ENCODE data around the gene MESP2. TPM values are rescaled to one million over a fixed set of nuclear protein-coding genes. Genes with fewer than 3 reads are reported as not detected.

MESP2 gene
- total RNA-seq, 1 experiment from 2014 or later: 0.70 TPM

DNA sequence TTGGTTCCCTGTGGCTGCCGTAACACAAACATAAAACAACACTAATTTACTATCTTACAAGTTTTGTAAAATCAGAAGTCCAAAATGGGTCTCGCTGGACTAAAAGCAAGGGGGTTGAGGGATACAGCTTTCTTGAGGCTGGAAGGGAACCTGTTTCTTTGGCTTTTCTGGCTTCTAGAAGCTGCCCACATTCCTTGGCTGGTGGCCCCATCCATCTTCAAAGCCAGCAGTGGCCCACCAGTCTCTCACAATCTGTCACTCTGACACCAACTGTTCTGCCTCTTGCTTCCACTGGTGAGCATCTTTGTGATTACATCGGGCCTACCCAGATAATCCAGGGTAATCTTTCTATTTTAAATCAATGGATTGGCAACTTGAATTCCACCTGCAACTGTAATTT is 39.6 kb downstream of the MESP2 start:
- intact Hi-C loops (cut with micrococcal nuclease; ENCODE audit: unreplicated experiment): no loop called here

DNA sequence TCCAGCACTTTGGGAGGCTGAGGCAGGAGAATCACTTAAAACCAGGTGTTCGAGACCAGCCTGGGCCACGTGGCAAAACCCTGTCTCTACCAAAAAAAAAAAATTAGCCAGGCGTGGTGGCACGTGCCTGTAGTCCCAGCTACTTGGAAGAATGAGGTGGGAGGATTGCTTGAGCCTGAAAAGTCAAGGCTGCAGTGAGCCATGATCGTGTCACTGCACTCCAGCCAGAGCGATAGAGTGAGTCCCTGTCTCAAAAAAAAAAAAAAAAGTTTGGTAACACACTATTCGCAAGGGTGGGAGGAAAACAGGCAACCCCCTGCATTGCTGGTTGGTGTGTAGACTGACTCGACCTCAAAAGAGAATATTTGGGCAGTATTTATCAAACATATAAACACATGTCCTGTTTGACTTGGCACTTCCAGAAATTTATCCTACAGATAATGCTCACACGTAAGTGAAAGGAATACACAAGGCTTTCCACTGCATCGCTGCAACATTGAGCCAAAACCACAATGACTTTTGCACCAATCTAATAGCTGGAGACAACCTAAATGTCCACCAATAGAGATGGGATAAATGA is 41.7 kb downstream of the MESP2 start:
- Mint-ChIP-seq H3K4me1 (ENCODE audit: low read depth, unreplicated experiment) (no peaks in the 10 kb centered on the region), H3K27ac (ENCODE audit: unreplicated experiment) (no peak overlapping the region), H3K4me3 (ENCODE audit: unreplicated experiment) (no peak overlapping the region), H3K27me3 (ENCODE audit: insufficient read depth, unreplicated experiment) (no peaks in the 10 kb centered on the region), H3K9me3 (ENCODE audit: unreplicated experiment) (no peaks in the 10 kb centered on the region), H3K36me3 (ENCODE audit: insufficient read depth, unreplicated experiment) (no peaks in the 10 kb centered on the region)
- no peak for DNase-seq
- intact Hi-C loops (cut with micrococcal nuclease; ENCODE audit: unreplicated experiment): no loop called here
- BruUV-seq (replicated peaks): no TSS peak
- Histone ChIP-seq H3K27me3 (replicated peaks; ENCODE audit: control insufficient read depth, insufficient read depth, low read length) (no peaks in the 10 kb centered on the region), H3K9me3 (peaks cover 8% of the 10 kb centered on the region), H3K36me3 (ENCODE audit: control insufficient read depth, insufficient read depth, low read length) (no peaks in the 10 kb centered on the region), H3K4me3 (ENCODE audit: low read depth, low read length) (no peak overlapping the region), H3K4me1 (no peaks in the 10 kb centered on the region)
- TF ChIP-seq, protein P1, sequence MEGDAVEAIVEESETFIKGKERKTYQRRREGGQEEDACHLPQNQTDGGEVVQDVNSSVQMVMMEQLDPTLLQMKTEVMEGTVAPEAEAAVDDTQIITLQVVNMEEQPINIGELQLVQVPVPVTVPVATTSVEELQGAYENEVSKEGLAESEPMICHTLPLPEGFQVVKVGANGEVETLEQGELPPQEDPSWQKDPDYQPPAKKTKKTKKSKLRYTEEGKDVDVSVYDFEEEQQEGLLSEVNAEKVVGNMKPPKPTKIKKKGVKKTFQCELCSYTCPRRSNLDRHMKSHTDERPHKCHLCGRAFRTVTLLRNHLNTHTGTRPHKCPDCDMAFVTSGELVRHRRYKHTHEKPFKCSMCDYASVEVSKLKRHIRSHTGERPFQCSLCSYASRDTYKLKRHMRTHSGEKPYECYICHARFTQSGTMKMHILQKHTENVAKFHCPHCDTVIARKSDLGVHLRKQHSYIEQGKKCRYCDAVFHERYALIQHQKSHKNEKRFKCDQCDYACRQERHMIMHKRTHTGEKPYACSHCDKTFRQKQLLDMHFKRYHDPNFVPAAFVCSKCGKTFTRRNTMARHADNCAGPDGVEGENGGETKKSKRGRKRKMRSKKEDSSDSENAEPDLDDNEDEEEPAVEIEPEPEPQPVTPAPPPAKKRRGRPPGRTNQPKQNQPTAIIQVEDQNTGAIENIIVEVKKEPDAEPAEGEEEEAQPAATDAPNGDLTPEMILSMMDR (IDR thresholded peaks at IDR 0.05; ENCODE audit: insufficient read depth in 1 of 2, low read depth in 1 of 2, low read length in 1 of 2, severe bottlenecking in 1 of 2, unreplicated experiment in 1 of 2): no peak
- POLR2A ChIA-PET: no interaction called here
- CTCF ChIA-PET: no interaction called here

More for the DNA sequence above, 39.6 kb downstream of the MESP2 start:
- Histone ChIP-seq H3K4me3 (ENCODE audit: low read depth, low read length) (no peak overlapping the region), H3K9me3 (peaks cover 8% of the 10 kb centered on the region), H3K36me3 (ENCODE audit: control insufficient read depth, insufficient read depth, low read length) (no peaks in the 10 kb centered on the region), H3K4me1 (no peaks in the 10 kb centered on the region), H3K27me3 (replicated peaks; ENCODE audit: control insufficient read depth, insufficient read depth, low read length) (no peaks in the 10 kb centered on the region)
- Mint-ChIP-seq H3K36me3 (ENCODE audit: insufficient read depth, unreplicated experiment) (no peaks in the 10 kb centered on the region), H3K9me3 (ENCODE audit: unreplicated experiment) (no peaks in the 10 kb centered on the region), H3K4me3 (ENCODE audit: unreplicated experiment) (no peak overlapping the region), H3K4me1 (ENCODE audit: low read depth, unreplicated experiment) (no peaks in the 10 kb centered on the region), H3K27me3 (ENCODE audit: insufficient read depth, unreplicated experiment) (no peaks in the 10 kb centered on the region), H3K27ac (ENCODE audit: unreplicated experiment) (no peak overlapping the region)
- ChIA-PET POLR2A (no interaction called here), CTCF (no interaction called here)
- TF ChIP-seq, protein P1 (IDR thresholded peaks at IDR 0.05; ENCODE audit: insufficient read depth in 1 of 2, low read depth in 1 of 2, low read length in 1 of 2, severe bottlenecking in 1 of 2, unreplicated experiment in 1 of 2): no peak
- DNase-seq: no peak
- no TSS peak for BruUV-seq (replicated peaks)

DNA sequence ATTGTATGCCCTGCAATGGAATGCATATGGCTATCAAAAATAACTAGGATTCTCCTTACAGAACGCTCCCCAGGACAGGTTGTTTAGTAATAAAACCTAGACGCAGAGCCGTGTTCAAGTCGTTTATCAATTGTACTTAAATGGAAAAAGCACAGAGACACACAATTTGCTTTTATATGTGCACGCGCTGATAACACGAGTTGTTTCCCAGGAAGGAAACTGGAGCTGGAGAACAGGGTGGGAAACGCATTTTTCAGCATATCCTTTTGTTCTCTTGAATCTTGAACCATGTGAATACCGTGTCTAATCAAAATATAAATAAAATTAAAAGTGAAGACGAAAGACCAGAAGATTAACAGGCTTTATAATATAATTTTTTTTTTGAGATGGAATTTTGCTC is 42.2 kb downstream of the MESP2 start:
- H3K4me3 Mint-ChIP-seq (ENCODE audit: unreplicated experiment): no peak overlapping the region
- POLR2A ChIA-PET: no interaction called here
- no TSS peak for BruUV-seq (replicated peaks)
- Histone ChIP-seq H3K27me3 (replicated peaks; ENCODE audit: control insufficient read depth, insufficient read depth, low read length) (no peaks in the 10 kb centered on the region), H3K36me3 (ENCODE audit: control insufficient read depth, insufficient read depth, low read length) (no peaks in the 10 kb centered on the region), H3K4me1 (no peaks in the 10 kb centered on the region), H3K4me3 (ENCODE audit: low read depth, low read length) (no peak overlapping the region), H3K9me3 (peaks cover 8% of the 10 kb centered on the region)
- H3K36me3 Mint-ChIP-seq (ENCODE audit: insufficient read depth, unreplicated experiment): no peaks in the 10 kb centered on the region
- no peak for DNase-seq
- intact Hi-C loops (cut with micrococcal nuclease; ENCODE audit: unreplicated experiment): no loop called here
- no peaks in the 10 kb centered on the region for H3K4me1 Mint-ChIP-seq (ENCODE audit: low read depth, unreplicated experiment)
- no peaks in the 10 kb centered on the region for H3K27me3 Mint-ChIP-seq (ENCODE audit: insufficient read depth, unreplicated experiment)
- TF ChIP-seq, protein P1 (IDR thresholded peaks at IDR 0.05; ENCODE audit: insufficient read depth in 1 of 2, low read depth in 1 of 2, low read length in 1 of 2, severe bottlenecking in 1 of 2, unreplicated experiment in 1 of 2): no peak
- CTCF ChIA-PET: no interaction called here
- H3K27ac Mint-ChIP-seq (ENCODE audit: unreplicated experiment): no peak overlapping the region
- H3K9me3 Mint-ChIP-seq (ENCODE audit: unreplicated experiment): no peaks in the 10 kb centered on the region

Data from Caco-2 (cell line).